ENCODE data around the gene RUFY4.

DNA sequence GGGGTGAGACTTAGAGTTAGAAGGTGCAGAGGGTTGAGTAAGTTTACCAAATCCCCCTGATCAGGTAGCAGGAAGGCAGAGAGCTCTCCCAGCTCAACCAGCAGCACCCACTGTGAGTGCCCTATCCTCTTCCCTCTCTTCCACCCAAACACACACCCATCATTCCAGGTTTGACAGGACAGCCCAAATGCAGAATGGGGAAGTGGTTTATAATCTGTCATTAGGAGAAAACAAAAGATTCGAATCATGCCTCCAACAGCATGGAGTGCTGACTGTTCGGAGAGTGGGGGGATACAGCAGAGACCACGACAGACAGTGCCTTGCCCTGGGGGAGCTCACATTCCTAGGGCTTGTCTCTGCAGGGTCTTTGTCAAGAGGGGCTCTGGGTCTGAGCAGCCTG, 68.5 kb downstream of the RUFY4 start:
- TF ChIP-seq, protein P1, sequence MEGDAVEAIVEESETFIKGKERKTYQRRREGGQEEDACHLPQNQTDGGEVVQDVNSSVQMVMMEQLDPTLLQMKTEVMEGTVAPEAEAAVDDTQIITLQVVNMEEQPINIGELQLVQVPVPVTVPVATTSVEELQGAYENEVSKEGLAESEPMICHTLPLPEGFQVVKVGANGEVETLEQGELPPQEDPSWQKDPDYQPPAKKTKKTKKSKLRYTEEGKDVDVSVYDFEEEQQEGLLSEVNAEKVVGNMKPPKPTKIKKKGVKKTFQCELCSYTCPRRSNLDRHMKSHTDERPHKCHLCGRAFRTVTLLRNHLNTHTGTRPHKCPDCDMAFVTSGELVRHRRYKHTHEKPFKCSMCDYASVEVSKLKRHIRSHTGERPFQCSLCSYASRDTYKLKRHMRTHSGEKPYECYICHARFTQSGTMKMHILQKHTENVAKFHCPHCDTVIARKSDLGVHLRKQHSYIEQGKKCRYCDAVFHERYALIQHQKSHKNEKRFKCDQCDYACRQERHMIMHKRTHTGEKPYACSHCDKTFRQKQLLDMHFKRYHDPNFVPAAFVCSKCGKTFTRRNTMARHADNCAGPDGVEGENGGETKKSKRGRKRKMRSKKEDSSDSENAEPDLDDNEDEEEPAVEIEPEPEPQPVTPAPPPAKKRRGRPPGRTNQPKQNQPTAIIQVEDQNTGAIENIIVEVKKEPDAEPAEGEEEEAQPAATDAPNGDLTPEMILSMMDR (IDR thresholded peaks at IDR 0.05 in 4 of 5, conservative IDR thresholded peaks at IDR 0.05 in 1 of 5) = no peak
- TF ChIP-seq POLR2A (IDR thresholded peaks at IDR 0.05) = no peak
